Kidney epithelial cell (primary cell): Measurements from ENCODE around the gene FOCAD. TPM values are rescaled to one million over a fixed set of nuclear protein-coding genes. Genes with fewer than 3 reads are reported as not detected.

Source experiments
- DNase-seq: peaks from one replicate; pipeline ENCODE4 v3.0.0-alpha.2; 2010; ENCODE audit warnings: low read depth
- H3K27me3 ChIP-seq: 2 replicates; pipeline ENCODE4 v1.6.0; 2011; ENCODE audit warnings: low read length; ENCODE audit not compliant: control insufficient read depth, insufficient read depth
- H3K36me3 ChIP-seq: 2 replicates; pipeline ENCODE4 v1.5.1; 2011; ENCODE audit warnings: low read length; ENCODE audit not compliant: control insufficient read depth, insufficient read depth
- H3K4me3 ChIP-seq: 2 replicates; pipeline ENCODE4 v1.5.1; 2011; ENCODE audit warnings: low read depth, mild to moderate bottlenecking, control low read depth, low read length
- CTCF ChIP-seq: IDR thresholded peaks from 2 replicates; pipeline ENCODE4 v1.5.1; 2011; ENCODE audit warnings: mild to moderate bottlenecking, moderate library complexity, low read length, control low read depth, inconsistent platforms; ENCODE audit not compliant: insufficient read depth, poor library complexity, severe bottlenecking
- total RNA-seq: library from RNA; depleted of rRNA; stranded (reverse); fragments of >200 nt; gene quantifications from 2 replicates; pipeline ENCODE4 v1.2.3, GENCODE V29; 2015

The FOCAD gene
- total RNA-seq, 1 donor from 2014 or later, result 62.9 TPM

GRCh38 chr9:21018177-21018576, 334.1 kb downstream of the FOCAD start:
- no peak overlapping the region for H3K4me3 ChIP-seq
- H3K36me3 ChIP-seq, result no peaks in the 10 kb centered on the region
- TF ChIP-seq CTCF, result no peak
- no peak for DNase-seq
- no peaks in the 10 kb centered on the region for H3K27me3 ChIP-seq

- H3K27me3 ChIP-seq, result no peaks in the 10 kb centered on the region
- DNase-seq, result no peak
- no peaks in the 10 kb centered on the region for H3K36me3 ChIP-seq
- H3K4me3 ChIP-seq, result no peak overlapping the region
- no peak for TF ChIP-seq CTCF
These were observed 339.8 kb downstream of the FOCAD start for GRCh38 chr9:21023861-21024260.

GRCh38 chr9:21027295-21027694, 343.2 kb downstream of the FOCAD start:
- no peak for DNase-seq
- H3K36me3 ChIP-seq, result no peaks in the 10 kb centered on the region
- no peak for TF ChIP-seq CTCF

GRCh38 chr9:21028466-21028865, 344.4 kb downstream of the FOCAD start:
- TF ChIP-seq CTCF, result no peak
- H3K36me3 ChIP-seq, result no peaks in the 10 kb centered on the region
- no peak for DNase-seq
- H3K27me3 ChIP-seq, result no peaks in the 10 kb centered on the region
- no peak overlapping the region for H3K4me3 ChIP-seq

More at GRCh38 chr9:21027295-21027694, 343.2 kb downstream of the FOCAD start:
- no peaks in the 10 kb centered on the region for H3K27me3 ChIP-seq
- H3K4me3 ChIP-seq, result no peak overlapping the region

- DNase-seq, result no peak
- Histone ChIP-seq H3K27me3 (no peaks in the 10 kb centered on the region), H3K4me3 (no peak overlapping the region), H3K36me3 (no peaks in the 10 kb centered on the region)
- TF ChIP-seq CTCF, result no peak
These were observed 345.6 kb downstream of the FOCAD start for GRCh38 chr9:21029661-21030060.

GRCh38 chr9:21030389-21031035, 346.5 kb downstream of the FOCAD start:
- no peak for TF ChIP-seq CTCF
- H3K27me3 ChIP-seq, result no peaks in the 10 kb centered on the region
- H3K4me3 ChIP-seq, result no peak overlapping the region
- DNase-seq, result peak; percentile 41
- no peaks in the 10 kb centered on the region for H3K36me3 ChIP-seq
